AG20443 (cell line): ENCODE data around the gene KCNG2.

Source experiments
- DNase-seq: peaks from one replicate; pipeline ENCODE4 v3.0.0; 2012; ENCODE audit warnings: low spot score, mixed read lengths

KCNG2 gene

GRCh38 chr18:79798999-79799370 is 1.2 kb downstream of the KCNG2 start:
- no peak for DNase-seq

GRCh38 chr18:79799619-79800370 is 2.1 kb downstream of the KCNG2 start:
- DNase-seq, result no peak

- DNase-seq, result no peak
Measured at GRCh38 chr18:79800371-79801180, 2.8 kb downstream of the KCNG2 start.

- no peak for DNase-seq
Measured at GRCh38 chr18:79801217-79801616, 3.5 kb downstream of the KCNG2 start.

- DNase-seq, result no peak
Measured at GRCh38 chr18:79801641-79802040, 3.9 kb downstream of the KCNG2 start.

- no peak for DNase-seq
Measured at GRCh38 chr18:79802298-79802697, 4.6 kb downstream of the KCNG2 start.

- no peak for DNase-seq
Measured at GRCh38 chr18:79803611-79804051, 5.9 kb downstream of the KCNG2 start.

GRCh38 chr18:79804130-79804787 is 6.5 kb downstream of the KCNG2 start:
- DNase-seq, result no peak

GRCh38 chr18:79805211-79805887 is 7.6 kb downstream of the KCNG2 start:
- no peak for DNase-seq

GRCh38 chr18:79805926-79806487 is 8.3 kb downstream of the KCNG2 start:
- DNase-seq, result no peak

- no peak for DNase-seq
Measured at GRCh38 chr18:79806976-79807841, 9.5 kb downstream of the KCNG2 start.

GRCh38 chr18:79809482-79810192 is 11.9 kb downstream of the KCNG2 start:
- DNase-seq, result no peak

GRCh38 chr18:79812052-79812451 is 14.3 kb downstream of the KCNG2 start:
- no peak for DNase-seq

- no peak for DNase-seq
Measured at GRCh38 chr18:79814373-79814772, 16.6 kb downstream of the KCNG2 start.

GRCh38 chr18:79815657-79816056 is 17.9 kb downstream of the KCNG2 start:
- DNase-seq, result no peak

- no peak for DNase-seq
Measured at GRCh38 chr18:79816092-79816491, 18.4 kb downstream of the KCNG2 start.

- DNase-seq, result no peak
Measured at GRCh38 chr18:79816981-79817606, 19.4 kb downstream of the KCNG2 start.

GRCh38 chr18:79817607-79817998 is 19.9 kb downstream of the KCNG2 start:
- DNase-seq, result no peak

- DNase-seq, result peak; percentile 51
Measured at GRCh38 chr18:79818036-79818435, 20.3 kb downstream of the KCNG2 start.

GRCh38 chr18:79818631-79819030 is 20.9 kb downstream of the KCNG2 start:
- DNase-seq, result no peak
